Calu3 (cell line): ENCODE measurements around the gene PFDN6. TPM values are rescaled to one million over a fixed set of nuclear protein-coding genes. Genes with fewer than 3 reads are reported as not detected.

Experiments
- BruUV-seq: library from RNA; stranded (reverse); fragments of 400-500 nt; replicated peaks from 2 replicates; lab custom pipeline; 2021; lab: Mats Ljungman, UMichigan
- CTCF ChIA-PET: fragments of 300-600 bp; sonication (Branson Sonifier 250); formaldehyde crosslinking; loops from one replicate; lab custom pipeline; 2022; ENCODE audit warnings: antibody characterized with exemption; lab: Charles Lee
- DNase-seq: peaks from one replicate; pipeline ENCODE4 v3.0.0; 2022
- H3K27ac Mint-ChIP-seq: one replicate; pipeline ENCODE4 v1.8.0; 2022; ENCODE audit warnings: mixed read lengths; ENCODE audit not compliant: unreplicated experiment
- H3K27me3 Mint-ChIP-seq: one replicate; pipeline ENCODE4 v1.8.0; 2022; ENCODE audit warnings: mixed read lengths; ENCODE audit not compliant: unreplicated experiment
- H3K36me3 Mint-ChIP-seq: one replicate; pipeline ENCODE4 v1.8.0; 2022; ENCODE audit warnings: mild to moderate bottlenecking, moderate library complexity, mixed read lengths; ENCODE audit not compliant: insufficient read depth, unreplicated experiment
- H3K4me1 Mint-ChIP-seq: one replicate; pipeline ENCODE4 v1.8.0; 2022; ENCODE audit warnings: mild to moderate bottlenecking, low read depth, mixed read lengths; ENCODE audit not compliant: unreplicated experiment
- H3K4me3 Mint-ChIP-seq: one replicate; pipeline ENCODE4 v1.8.0; 2022; ENCODE audit warnings: mild to moderate bottlenecking, low read depth, moderate library complexity, mixed read lengths; ENCODE audit not compliant: unreplicated experiment
- H3K9me3 Mint-ChIP-seq: one replicate; pipeline ENCODE4 v1.8.0; 2022; ENCODE audit warnings: low read depth, mixed read lengths; ENCODE audit not compliant: unreplicated experiment
- intact Hi-C: fragments of 100-400 bp; cut with micrococcal nuclease; formaldehyde crosslinking; loops from one replicate; pipeline ENCODE4 v1.10.0; 2022; ENCODE audit not compliant: unreplicated experiment
- total RNA-seq: library from RNA; stranded (reverse); gene quantifications from 2 replicates; pipeline ENCODE4 v1.2.3, GENCODE V29; 2022
- TF ChIP-seq, protein P1 (sequence below): fragments of 200-600 bp; IDR thresholded peaks from one replicate; pipeline ENCODE4 v1.8.0; 2022; ENCODE audit warnings: antibody characterized with exemption; ENCODE audit not compliant: unreplicated experiment

PFDN6 gene
- total RNA-seq, 1 experiment from 2014 or later: 141 TPM

- intact Hi-C loops: loop anchor here (5.0 kb wide), 1 partner anchor 74 kb away; the partner anchor contains the start of gene KIFC1
- BruUV-seq: no TSS peak
- Mint-ChIP-seq H3K27me3 (no peaks in the 10 kb centered on the region), H3K4me1 (peaks cover 78% of the 10 kb centered on the region), H3K27ac (no peak overlapping the region), H3K36me3 (peaks cover 97% of the 10 kb centered on the region), H3K9me3 (no peaks in the 10 kb centered on the region), H3K4me3 (peak overlapping the region; percentile 98)
- CTCF ChIA-PET: interaction anchor here (0.6 to 2.4 kb wide), 11 partner anchors 10 to 416 kb away, joined by 3 to 11 read pairs (median 7); partner anchors contain the start of genes BAK1, PFDN6, WDR46 and ZBTB9
- TF ChIP-seq, protein P1, sequence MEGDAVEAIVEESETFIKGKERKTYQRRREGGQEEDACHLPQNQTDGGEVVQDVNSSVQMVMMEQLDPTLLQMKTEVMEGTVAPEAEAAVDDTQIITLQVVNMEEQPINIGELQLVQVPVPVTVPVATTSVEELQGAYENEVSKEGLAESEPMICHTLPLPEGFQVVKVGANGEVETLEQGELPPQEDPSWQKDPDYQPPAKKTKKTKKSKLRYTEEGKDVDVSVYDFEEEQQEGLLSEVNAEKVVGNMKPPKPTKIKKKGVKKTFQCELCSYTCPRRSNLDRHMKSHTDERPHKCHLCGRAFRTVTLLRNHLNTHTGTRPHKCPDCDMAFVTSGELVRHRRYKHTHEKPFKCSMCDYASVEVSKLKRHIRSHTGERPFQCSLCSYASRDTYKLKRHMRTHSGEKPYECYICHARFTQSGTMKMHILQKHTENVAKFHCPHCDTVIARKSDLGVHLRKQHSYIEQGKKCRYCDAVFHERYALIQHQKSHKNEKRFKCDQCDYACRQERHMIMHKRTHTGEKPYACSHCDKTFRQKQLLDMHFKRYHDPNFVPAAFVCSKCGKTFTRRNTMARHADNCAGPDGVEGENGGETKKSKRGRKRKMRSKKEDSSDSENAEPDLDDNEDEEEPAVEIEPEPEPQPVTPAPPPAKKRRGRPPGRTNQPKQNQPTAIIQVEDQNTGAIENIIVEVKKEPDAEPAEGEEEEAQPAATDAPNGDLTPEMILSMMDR: no peak
- DNase-seq: no peak
These were observed 29.1 kb downstream of the PFDN6 start for GRCh38 chr6:33318426-33319073.

DNA sequence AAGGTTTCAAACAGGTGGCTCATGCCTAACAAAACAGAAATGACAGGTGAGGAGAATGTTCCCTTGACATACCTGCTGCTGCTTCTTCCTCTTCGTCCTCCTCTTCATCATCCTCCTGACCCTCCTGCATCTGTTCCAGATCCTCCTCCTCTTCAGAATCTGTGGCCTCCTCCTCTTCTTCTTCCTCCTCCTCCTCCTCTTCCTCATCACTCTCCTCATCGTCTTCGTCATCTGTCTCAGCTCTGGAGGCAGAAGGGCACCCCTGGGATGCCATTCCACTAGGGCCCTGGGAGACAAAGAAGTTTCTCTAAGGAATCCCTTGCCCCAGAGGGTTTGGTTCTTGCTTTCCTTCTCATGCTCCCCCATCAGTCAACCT lies 30.5 kb downstream of the PFDN6 start:
- H3K4me1 Mint-ChIP-seq: peaks cover 79% of the 10 kb centered on the region
- no peak for DNase-seq
- peaks cover 95% of the 10 kb centered on the region for H3K36me3 Mint-ChIP-seq
- CTCF ChIA-PET: interaction anchor here (0.6 kb wide), 1 partner anchor 112 kb away, joined by 4 read pairs; no protein-coding TSS in a partner anchor
- H3K9me3 Mint-ChIP-seq: no peaks in the 10 kb centered on the region
- intact Hi-C loops: loop anchor here (5.0 kb wide), 1 partner anchor 72 kb away; the partner anchor contains the start of gene KIFC1
- H3K27ac Mint-ChIP-seq: no peak overlapping the region
- TF ChIP-seq, protein P1: no peak
- BruUV-seq: no TSS peak
- no peaks in the 10 kb centered on the region for H3K27me3 Mint-ChIP-seq
- no peak overlapping the region for H3K4me3 Mint-ChIP-seq

DNA sequence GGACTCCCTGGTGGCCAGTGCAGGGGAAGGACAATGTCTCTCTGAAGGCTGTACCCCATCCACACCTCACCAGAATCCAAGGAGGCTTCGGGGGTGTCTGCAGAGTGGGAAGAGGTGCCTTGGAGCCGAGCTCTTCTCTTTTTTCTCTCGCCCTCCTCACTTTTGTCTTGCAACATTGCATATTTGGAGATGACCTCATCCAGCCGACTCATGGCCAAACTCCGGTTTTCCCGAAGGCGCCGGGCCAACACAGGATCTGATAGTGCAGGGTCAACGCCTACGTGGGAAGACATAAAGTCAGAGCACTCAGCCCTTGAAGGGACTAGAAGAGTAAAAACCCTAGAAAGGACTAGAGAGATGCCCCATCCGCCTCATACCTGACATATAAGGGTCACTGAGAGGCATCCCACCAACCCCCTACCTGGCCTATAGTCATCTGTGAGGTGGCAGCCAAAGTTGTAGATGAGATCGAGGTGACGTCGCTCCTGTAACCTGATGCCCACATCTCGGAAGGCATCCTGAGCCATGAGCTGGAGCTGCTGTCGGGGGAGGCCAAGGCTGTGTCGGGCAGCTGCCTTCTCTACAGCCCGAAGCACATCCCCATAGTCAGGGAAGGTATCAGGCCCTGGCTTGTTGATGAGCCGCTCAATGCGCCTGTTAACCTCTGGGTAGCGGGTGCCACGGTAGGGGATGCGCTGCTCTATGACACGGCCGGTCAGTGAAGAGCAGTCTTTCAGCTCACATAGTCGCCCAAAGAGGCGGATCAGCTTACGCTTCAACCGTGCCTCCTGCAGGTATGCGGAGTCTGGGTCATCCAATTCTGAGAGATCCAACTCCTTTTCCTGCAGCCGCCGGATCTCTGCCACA lies 31.1 kb downstream of the PFDN6 start:
- H3K36me3 Mint-ChIP-seq: peaks cover 89% of the 10 kb centered on the region
- intact Hi-C loops: no loop called here
- H3K27ac Mint-ChIP-seq: peak overlapping the region; percentile 3
- no peaks in the 10 kb centered on the region for H3K9me3 Mint-ChIP-seq
- TF ChIP-seq, protein P1: no peak
- CTCF ChIA-PET: interaction anchor here (0.6 kb wide), 4 partner anchors 11 to 907 kb away, joined by 3 to 10 read pairs (median 4); no protein-coding TSS in a partner anchor
- peaks cover 73% of the 10 kb centered on the region for H3K4me1 Mint-ChIP-seq
- no TSS peak for BruUV-seq
- DNase-seq: no peak
- H3K4me3 Mint-ChIP-seq: peak overlapping the region; percentile 93
- no peaks in the 10 kb centered on the region for H3K27me3 Mint-ChIP-seq

GRCh38 chr6:33321227-33321626 lies 31.8 kb downstream of the PFDN6 start:
- BruUV-seq: no TSS peak
- H3K27ac Mint-ChIP-seq: peak overlapping the region; percentile 3
- H3K4me1 Mint-ChIP-seq: peaks cover 68% of the 10 kb centered on the region
- CTCF ChIA-PET: interaction anchor here (0.6 kb wide), 2 partner anchors 12 to 46 kb away, joined by 5 to 10 read pairs; no protein-coding TSS in a partner anchor
- no peaks in the 10 kb centered on the region for H3K27me3 Mint-ChIP-seq
- H3K9me3 Mint-ChIP-seq: no peaks in the 10 kb centered on the region
- peaks cover 82% of the 10 kb centered on the region for H3K36me3 Mint-ChIP-seq
- DNase-seq: no peak
- peak overlapping the region; percentile 93 for H3K4me3 Mint-ChIP-seq
- intact Hi-C loops: no loop called here
- TF ChIP-seq, protein P1: no peak
